Small intestine (tissue), 7 donors: ENCODE data around the gene BAZ2B. TPM values are rescaled to one million over a fixed set of nuclear protein-coding genes. Genes with fewer than 3 reads are reported as not detected.
A peak's percentile ranks its signal among the peaks of the same experiment; 100 is the strongest.
"Not testable (repeated sequence)": the region's sequence is repeated elsewhere in the genome, so short reads cannot be mapped to it uniquely, and the experiment has no call there.

ENCODE experiments used
- DNase-seq, 2 donors: peaks; one replicate each; pipeline versions ENCODE4 v3.0.0 to v3.0.0-alpha.2; 2013
- FAIRE-seq: peaks from 2 replicates; lab custom pipeline; 2012; peaks lifted over from hg19 to GRCh38; lab: Jason Lieb, UNC
- H3K27ac ChIP-seq, 3 donors: one replicate each; pipeline ENCODE4 v1.5.1; 2013; ENCODE audit warnings: low read length in 2 of 3, mild to moderate bottlenecking in 2 of 3, control low read depth in 1 of 3, inconsistent platforms in 1 of 3, low read depth in 1 of 3, moderate library complexity in 1 of 3
- H3K27me3 ChIP-seq, 3 donors: one replicate each; pipeline ENCODE4 v1.6.1; 2013; ENCODE audit warnings: low read length in 3 of 3, inconsistent platforms in 1 of 3; ENCODE audit not compliant: control insufficient read depth in 3 of 3, insufficient read depth in 3 of 3
- H3K36me3 ChIP-seq, 3 donors: one replicate each; pipeline ENCODE4 v1.6.1; 2013; ENCODE audit warnings: low read length in 3 of 3, inconsistent platforms in 1 of 3, low read depth in 1 of 3, mild to moderate bottlenecking in 1 of 3, moderate library complexity in 1 of 3; ENCODE audit not compliant: control insufficient read depth in 3 of 3, insufficient read depth in 2 of 3
- H3K4me1 ChIP-seq, 3 donors: one replicate each; pipeline ENCODE4 v1.6.1; 2013; ENCODE audit warnings: low read length in 2 of 3, inconsistent platforms in 1 of 3, low read depth in 1 of 3, mild to moderate bottlenecking in 1 of 3, moderate library complexity in 1 of 3; ENCODE audit not compliant: control insufficient read depth in 3 of 3, insufficient read depth in 2 of 3
- H3K4me3 ChIP-seq, 3 donors: one replicate each; pipeline ENCODE4 v1.5.1; 2013; ENCODE audit warnings: low read length in 3 of 3, control low read depth in 1 of 3, inconsistent platforms in 1 of 3, low read depth in 1 of 3, mild to moderate bottlenecking in 1 of 3, moderate library complexity in 1 of 3
- H3K9me3 ChIP-seq, 2 donors: one replicate each; pipeline ENCODE4 v1.6.1; 2013; ENCODE audit warnings: low read depth in 1 of 2, low read length in 1 of 2; ENCODE audit not compliant: control insufficient read depth in 2 of 2, insufficient read depth in 1 of 2
- WGBS, 3 donors: extraction: QIAGEN DNeasy Blood & Tissue Kit; methylation state at CpG; one replicate each; pipeline ENCODE4 v1.1.7; 2013; 5-methylcytosine and 5-hydroxymethylcytosine counted together
- polyA plus RNA-seq, 4 donors: library from polyadenylated mRNA; stranded (reverse) in 3 of 4; unstranded in 1 of 4; fragments of 200-250 nt in 3 of 4; fragments of 120-200 nt in 1 of 4; gene quantifications; one replicate each; pipeline versions ENCODE4 v1.2.1 to v1.2.3, GENCODE V29; 2013
- donor health status: healthy with polysubstance abuse.
- donor health status: control.
- donor health status: control.
- donor health status: Bipolar disorder and iron deficiency.
- donor health status: healthy.

BAZ2B gene
- polyA plus RNA-seq, 4 donors = 12.2 to 53.2 (median 16.0) TPM

DNA sequence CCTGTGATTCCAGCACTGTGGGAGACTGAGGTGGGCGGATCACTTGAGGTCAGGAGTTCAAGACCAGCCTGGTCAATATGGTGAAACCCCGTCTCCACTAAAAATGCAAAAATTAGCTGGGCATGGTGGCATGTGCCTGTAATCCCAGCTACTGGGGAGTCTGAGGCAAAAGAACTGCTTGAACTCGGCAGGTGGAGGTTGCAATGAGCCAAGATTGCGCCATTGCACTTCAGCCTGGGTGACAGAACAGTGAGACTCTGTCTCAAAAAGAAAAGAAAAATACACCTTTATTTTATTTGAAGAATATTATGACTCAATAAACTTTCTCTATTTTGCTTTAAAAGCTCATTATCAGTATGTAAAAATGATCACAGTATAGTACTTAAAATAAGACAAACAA is 81.1 kb downstream of the BAZ2B start:
- 92 to 95% (median 94%) methylated on average over 4 of the region's 4 CpGs for WGBS, 3 donors

DNA sequence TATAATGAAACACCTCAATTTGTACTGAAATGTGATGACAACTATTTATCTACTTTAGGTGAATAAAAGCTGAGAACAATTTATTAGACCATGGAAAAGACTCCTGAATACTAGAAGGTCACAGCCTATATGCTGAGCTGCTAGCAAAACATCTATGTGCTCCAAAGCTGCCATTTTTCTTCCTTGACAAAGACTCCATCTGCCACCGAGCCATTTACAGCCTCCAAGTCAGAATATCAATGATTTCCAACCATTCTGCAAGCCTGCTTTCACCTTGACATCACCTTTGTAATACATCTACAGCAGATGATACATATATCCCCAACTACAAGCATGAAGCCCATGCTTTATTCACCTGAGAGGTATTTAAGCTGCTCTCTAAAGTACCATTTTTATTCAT is 84.9 kb downstream of the BAZ2B start:
- DNase-seq = no peak
- Histone ChIP-seq H3K27ac (no peak overlapping the region), H3K36me3 (no peaks in the 10 kb centered on the region), H3K9me3 (peaks cover 0 to 4% of the 10 kb centered on the region in 2 donors), H3K27me3 (no peaks in the 10 kb centered on the region), H3K4me3 (no peak overlapping the region), H3K4me1 (no peaks in the 10 kb centered on the region)
- WGBS, 3 donors = 76 to 86% (median 79%) methylated on average over 1 of the region's 1 CpG
- FAIRE-seq = no peak

More for the DNA sequence above, 81.1 kb downstream of the BAZ2B start:
- FAIRE-seq, H3K27ac ChIP-seq, H3K9me3 ChIP-seq, H3K4me3 ChIP-seq, DNase-seq, H3K36me3 ChIP-seq, H3K4me1 ChIP-seq, H3K27me3 ChIP-seq: not testable (repeated sequence)

DNA sequence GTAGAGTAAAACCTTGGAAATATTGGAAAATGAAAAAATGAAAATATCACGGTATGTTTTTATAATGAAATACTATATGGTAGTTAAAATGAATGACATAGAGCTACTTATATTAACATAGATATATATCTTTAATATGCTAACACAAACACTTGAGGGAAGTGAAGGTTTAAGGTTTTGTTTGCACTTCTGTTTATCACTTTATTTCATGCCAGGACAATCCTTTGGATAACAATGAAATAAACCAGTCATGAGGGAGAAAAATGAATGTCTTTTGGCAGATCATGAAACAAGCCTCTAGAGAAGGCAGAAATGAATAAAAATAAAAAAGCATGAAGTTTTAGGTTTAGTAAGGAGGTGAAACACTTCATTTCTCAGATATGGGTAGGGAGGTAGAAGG is 89.9 kb downstream of the BAZ2B start:
- Histone ChIP-seq H3K9me3 (peaks cover 0 to 4% of the 10 kb centered on the region in 2 donors), H3K4me1 (no peaks in the 10 kb centered on the region), H3K27me3 (no peaks in the 10 kb centered on the region), H3K27ac (no peak overlapping the region), H3K36me3 (no peaks in the 10 kb centered on the region), H3K4me3 (no peak overlapping the region)
- DNase-seq (no peak), FAIRE-seq (no peak)
- 97 to 98% (median 97%) methylated on average over 1 of the region's 1 CpG for WGBS, 3 donors

DNA sequence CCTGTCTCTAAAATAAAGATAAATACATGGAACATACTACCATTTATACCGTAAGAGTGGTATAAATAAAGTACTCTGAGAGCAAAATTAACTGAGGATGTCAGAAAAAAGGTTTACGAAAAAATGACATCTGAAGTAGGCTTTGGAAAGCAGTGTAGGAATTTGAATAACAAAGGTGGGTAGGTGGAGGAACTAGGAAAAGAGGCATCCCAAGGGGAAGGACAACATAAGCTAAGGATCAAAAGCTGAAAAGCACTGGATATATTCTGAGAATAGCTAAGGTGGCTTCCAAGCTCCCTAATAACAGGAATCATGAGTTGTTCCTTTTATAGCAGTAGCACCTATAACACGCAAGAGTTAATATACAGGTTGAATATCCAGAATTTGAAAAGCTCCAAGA is 91.3 kb downstream of the BAZ2B start:
- FAIRE-seq (no peak), DNase-seq (no peak)
- 95 to 99% (median 98%) methylated on average over 3 of the region's 3 CpGs for WGBS, 3 donors
- Histone ChIP-seq H3K36me3 (no peaks in the 10 kb centered on the region), H3K9me3 (peaks cover 0 to 4% of the 10 kb centered on the region in 2 donors), H3K27me3 (no peaks in the 10 kb centered on the region), H3K4me3 (no peak overlapping the region), H3K27ac (no peak overlapping the region), H3K4me1 (no peaks in the 10 kb centered on the region)

DNA sequence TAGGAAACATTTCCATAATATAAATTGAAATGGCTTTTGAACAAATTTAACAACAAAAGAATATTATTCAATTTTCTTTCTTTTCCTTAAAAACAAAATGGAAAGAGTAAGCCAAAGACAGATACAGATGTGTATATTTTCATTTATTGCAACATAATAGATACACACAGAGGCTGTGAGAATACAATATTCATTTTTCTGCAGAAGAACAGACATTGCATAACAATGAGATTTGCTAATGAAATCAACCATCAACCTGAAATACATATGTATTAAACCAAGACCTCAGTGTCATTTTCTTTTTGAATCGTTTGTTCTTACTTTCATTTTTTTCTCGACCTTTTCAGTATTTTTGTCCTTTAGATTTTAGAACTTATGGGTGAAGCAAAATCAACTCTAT is 95.1 kb downstream of the BAZ2B start:
- 70 to 83% (median 81%) methylated on average over 2 of the region's 2 CpGs for WGBS, 3 donors
- FAIRE-seq (peak; percentile 53), DNase-seq (no peak)
- Histone ChIP-seq H3K9me3 (no peaks in the 10 kb centered on the region), H3K4me3 (no peak overlapping the region), H3K27ac (no peak overlapping the region), H3K4me1 (no peaks in the 10 kb centered on the region), H3K36me3 (no peaks in the 10 kb centered on the region), H3K27me3 (no peaks in the 10 kb centered on the region)

DNA sequence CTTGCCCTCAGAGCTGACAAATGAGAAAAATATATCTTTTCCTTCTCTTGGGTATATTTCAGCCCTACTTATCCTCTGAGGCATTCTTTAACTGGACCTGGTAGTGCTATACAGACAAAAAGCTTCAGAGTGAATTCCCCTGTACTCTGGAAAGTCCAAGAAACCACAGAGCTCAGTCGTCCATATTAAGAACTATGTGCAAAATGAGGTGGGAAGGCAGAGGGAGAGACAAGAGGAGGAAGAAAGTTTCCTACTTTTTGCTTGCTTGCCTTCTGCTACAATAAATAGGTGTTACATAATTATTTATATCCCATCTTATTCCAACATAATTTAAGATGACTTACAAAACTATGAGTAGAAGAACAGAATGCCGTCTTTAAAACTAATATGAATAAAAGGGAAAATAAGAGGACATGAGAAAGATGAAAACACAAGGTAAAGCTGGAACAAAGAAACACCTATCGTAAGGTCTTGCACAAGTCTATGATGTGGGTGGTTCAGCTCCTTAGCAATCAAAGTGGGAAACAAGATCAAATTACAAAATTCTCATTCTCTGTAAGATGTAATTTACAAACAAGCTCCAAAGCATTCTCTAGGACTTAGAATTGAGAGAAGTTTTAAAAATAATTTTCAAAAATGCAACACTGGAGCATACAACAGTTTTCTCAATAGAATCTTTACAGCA is 97.9 kb downstream of the BAZ2B start:
- no peaks in the 10 kb centered on the region for H3K27me3 ChIP-seq
- no peaks in the 10 kb centered on the region for H3K9me3 ChIP-seq
- WGBS, 3 donors = 72 to 78% (median 76%) methylated on average over 3 of the region's 3 CpGs
- H3K4me1 ChIP-seq = peaks cover 0 to 4% (median under 1%) of the 10 kb centered on the region in 3 donors
- H3K27ac ChIP-seq = peak overlapping the region in 1 of 3 donors; percentile 10
- FAIRE-seq (no peak), DNase-seq (no peak)
- H3K4me3 ChIP-seq = no peak overlapping the region
- H3K36me3 ChIP-seq = no peaks in the 10 kb centered on the region

DNA sequence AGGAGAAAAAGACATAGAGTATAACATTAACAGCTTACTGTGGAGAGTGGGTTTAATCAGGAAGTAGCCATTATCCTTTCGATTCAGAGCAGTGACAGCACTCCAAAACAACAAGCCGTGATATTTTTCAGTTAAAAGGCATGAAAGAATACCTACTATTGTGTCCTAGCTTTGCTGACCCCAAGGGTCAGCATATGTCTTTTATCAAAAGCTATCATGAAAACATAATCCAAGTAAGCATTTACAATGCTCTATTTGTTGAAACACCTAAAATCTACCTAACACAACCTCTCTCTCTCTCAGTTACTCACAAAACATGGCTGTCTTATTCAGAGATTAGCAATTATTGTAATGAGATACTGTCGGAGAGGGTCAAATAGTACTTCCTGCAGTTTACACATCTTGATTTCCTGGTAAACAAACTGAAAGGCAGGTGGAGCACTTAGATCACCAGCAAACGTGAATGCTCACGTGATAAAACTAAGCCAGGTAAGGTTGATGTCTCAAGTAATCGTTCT is 100.0 kb downstream of the BAZ2B start:
- peak overlapping the region in 2 of 3 donors; percentile 54 for H3K4me3 ChIP-seq
- no peaks in the 10 kb centered on the region for H3K27me3 ChIP-seq
- 0 to 8% (median 2%) methylated on average over 6 of the region's 6 CpGs for whole genome bisulfite sequencing, 3 donors
- FAIRE-seq = peak; percentile 94
- peaks cover 3 to 5% (median 4%) of the 10 kb centered on the region in 3 donors for H3K4me1 ChIP-seq
- H3K27ac ChIP-seq = peak overlapping the region; percentile 88 to 93 (median 90)
- DNase-seq = peak; percentile 80 to 92
- no peaks in the 10 kb centered on the region for H3K36me3 ChIP-seq
- no peaks in the 10 kb centered on the region for H3K9me3 ChIP-seq

DNA sequence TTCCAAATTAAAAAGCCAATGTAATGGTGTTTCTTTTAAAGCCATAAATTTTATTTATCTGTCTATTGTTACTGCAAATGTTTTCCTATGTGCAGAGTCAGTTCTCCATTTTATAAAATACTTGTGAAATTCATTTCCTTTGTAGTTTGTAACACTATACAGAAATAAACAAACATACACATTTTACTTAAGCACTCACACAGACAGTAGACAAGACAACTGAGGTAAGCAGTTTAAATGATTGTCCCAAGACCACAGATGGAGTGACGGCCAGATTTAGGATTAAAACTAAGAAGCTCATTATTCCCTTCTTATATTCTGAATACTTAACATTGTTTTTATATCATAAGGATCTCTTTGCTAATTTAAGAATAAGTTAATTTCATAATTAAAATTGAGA is 100.9 kb downstream of the BAZ2B start:
- Histone ChIP-seq H3K27me3 (no peaks in the 10 kb centered on the region), H3K4me3 (peak overlapping the region in 2 of 3 donors; percentile 11 to 22), H3K36me3 (no peaks in the 10 kb centered on the region), H3K27ac (peak overlapping the region in 1 of 3 donors; percentile 88), H3K9me3 (no peaks in the 10 kb centered on the region), H3K4me1 (peaks cover 3 to 5% (median 4%) of the 10 kb centered on the region in 3 donors)
- no peak for FAIRE-seq
- WGBS, 3 donors = 17 to 48% (median 31%) methylated on average over 1 of the region's 1 CpG
- DNase-seq = peak in 1 of 2 donors; percentile 19
